GM12801 (cell line): ENCODE data around the gene STX1A.

ENCODE experiments used
- TF ChIP-seq, protein P1 (sequence below): IDR thresholded peaks from one replicate; pipeline ENCODE4 v1.5.1; 2011; ENCODE audit warnings: control low read depth; ENCODE audit not compliant: insufficient read length; ENCODE audit errors: extremely low read depth

The STX1A gene

DNA sequence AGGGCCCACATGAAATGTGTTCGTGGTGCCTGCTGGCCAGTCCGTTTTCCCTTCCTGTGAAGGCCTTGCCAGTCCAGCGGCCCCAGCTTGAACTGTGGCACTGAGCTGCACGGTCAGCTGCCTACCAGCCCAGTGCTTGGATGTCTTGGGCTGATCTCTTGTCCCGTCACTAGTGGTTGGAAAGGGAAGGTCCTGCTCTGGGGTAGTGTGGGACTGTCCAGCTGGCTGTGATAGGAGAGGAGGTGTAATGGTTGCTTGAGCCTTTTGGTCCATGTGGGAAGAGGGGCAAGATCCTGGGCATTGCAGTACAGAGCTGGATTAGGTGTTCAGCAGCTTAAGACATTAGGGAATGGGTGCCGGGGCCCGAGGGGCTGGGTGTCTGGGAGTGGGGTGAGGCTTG, 21.1 kb downstream of the STX1A start:
- TF ChIP-seq, protein P1, sequence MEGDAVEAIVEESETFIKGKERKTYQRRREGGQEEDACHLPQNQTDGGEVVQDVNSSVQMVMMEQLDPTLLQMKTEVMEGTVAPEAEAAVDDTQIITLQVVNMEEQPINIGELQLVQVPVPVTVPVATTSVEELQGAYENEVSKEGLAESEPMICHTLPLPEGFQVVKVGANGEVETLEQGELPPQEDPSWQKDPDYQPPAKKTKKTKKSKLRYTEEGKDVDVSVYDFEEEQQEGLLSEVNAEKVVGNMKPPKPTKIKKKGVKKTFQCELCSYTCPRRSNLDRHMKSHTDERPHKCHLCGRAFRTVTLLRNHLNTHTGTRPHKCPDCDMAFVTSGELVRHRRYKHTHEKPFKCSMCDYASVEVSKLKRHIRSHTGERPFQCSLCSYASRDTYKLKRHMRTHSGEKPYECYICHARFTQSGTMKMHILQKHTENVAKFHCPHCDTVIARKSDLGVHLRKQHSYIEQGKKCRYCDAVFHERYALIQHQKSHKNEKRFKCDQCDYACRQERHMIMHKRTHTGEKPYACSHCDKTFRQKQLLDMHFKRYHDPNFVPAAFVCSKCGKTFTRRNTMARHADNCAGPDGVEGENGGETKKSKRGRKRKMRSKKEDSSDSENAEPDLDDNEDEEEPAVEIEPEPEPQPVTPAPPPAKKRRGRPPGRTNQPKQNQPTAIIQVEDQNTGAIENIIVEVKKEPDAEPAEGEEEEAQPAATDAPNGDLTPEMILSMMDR, result no peak

DNA sequence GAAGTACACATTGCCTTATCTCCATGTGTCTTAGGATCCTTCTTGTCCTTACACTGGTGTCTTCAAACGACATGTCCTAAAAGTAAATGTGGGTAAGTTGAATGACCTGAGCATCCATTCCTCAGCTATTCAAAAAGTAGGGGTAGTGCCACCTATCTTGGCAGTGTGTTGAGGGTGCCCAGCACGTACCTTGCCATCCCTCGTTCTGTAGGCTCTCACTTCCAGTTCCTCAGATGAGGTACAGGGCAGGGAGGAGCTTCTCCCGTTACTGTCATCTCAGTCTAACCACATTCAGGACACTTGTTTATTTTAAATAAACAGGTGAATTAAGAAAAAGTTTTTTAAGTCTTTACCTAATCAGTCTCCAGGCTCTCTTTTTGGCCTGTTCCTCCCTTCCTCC, 23.1 kb downstream of the STX1A start:
- TF ChIP-seq, protein P1, result no peak

DNA sequence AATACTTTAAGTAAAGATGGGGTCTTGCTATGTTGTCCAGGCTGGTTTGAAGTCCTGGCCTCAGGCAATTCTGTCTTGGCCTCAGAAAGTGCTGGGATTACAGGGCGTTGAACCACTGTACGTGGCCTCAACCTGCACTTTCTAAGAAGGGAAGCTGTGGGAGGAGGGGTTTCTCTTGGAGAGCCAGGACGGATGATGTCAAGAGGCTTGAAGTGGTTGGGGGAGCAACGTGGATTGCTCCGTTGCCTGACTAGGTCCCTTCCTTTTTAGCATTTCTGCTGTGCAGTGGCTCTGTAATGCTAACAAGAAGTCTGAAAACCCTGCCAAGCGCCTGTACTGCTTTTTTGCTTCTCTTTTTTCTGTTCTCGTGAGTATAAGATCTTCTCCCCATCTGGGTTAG, 28.8 kb downstream of the STX1A start:
- TF ChIP-seq, protein P1, result no peak

DNA sequence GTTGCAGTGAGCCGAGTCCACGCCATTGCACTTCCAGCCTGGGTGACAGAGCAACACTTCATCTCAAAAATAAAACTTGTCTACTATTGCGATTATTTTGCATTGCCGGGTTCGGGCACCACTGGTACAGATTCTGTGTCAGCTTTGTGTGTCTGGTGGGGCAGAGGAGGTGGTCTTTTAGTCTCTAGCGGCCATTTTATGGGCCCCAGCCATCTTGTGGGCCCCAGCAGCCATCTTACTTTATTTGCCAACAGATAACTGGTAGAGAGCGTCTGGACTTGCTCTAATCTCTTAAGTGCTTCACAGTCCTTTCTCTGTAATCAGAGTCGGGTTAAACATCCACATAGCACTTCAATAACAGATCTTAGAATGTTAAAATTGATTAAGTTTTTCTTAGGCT, 31.2 kb downstream of the STX1A start:
- TF ChIP-seq, protein P1, result no peak

DNA sequence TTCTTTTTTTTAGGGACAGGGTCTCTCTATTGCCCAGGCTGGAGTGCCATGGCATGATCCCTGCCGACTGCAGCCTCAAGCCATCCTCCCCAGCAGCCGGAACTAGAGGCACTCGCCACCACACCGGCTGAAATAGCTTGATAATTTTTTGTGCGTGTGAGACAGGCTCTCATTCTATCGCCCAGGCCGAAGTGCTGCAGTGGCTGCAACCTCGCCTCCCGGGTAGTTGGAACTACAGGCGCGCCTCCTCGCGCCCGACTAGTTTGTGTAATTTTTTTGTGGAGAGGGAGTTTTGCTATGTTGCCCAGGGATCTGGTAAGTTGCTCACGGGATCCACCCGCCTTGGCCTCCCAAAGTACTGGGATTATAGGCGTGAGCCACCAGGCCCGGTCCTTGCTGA, 34.2 kb downstream of the STX1A start:
- TF ChIP-seq, protein P1, result no peak

DNA sequence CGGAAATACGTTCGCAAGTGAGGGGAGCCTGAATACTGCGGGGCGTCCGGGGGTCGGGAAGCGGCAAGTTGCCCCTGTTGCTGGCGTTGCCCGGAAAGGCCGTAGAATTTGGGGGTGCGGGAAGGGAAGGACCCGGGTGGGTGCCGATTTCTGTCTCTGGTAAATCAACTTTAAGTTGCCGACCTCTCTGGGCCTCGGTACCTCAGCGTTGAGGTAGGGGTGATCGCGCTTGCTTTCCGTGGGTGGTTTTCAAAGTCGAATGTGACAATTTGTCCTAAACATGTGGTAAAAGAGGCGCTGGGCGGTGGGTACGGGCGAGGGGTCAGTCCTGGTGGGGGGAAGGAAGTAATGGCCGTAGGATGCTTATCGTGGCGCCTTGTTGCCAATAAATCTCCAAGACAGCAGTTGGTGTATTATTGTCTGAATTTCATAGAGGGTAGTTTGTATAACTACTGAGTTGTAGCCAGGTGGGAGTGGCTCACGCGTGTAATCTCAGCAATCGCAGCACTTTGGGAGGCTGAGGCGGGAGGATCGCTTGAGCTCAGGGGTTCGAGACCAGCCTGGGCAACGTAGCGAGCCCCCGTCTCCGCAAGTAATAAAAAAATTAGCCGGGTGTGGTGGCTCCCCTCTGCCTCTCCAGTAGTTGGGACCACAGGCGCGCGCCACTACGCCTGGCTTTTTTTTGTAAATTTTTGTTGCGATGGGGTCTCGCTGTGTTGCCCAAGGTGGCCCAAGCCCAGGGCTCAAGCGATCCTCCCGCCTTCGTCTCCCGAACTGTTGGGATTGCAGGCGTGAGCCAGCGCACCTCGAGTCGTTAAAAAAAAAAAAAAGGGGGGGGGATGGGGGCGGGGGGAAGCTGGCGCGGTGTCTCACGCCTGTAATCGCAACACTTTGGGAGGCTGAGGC, 35.4 kb downstream of the STX1A start:
- TF ChIP-seq, protein P1, result no peak

DNA sequence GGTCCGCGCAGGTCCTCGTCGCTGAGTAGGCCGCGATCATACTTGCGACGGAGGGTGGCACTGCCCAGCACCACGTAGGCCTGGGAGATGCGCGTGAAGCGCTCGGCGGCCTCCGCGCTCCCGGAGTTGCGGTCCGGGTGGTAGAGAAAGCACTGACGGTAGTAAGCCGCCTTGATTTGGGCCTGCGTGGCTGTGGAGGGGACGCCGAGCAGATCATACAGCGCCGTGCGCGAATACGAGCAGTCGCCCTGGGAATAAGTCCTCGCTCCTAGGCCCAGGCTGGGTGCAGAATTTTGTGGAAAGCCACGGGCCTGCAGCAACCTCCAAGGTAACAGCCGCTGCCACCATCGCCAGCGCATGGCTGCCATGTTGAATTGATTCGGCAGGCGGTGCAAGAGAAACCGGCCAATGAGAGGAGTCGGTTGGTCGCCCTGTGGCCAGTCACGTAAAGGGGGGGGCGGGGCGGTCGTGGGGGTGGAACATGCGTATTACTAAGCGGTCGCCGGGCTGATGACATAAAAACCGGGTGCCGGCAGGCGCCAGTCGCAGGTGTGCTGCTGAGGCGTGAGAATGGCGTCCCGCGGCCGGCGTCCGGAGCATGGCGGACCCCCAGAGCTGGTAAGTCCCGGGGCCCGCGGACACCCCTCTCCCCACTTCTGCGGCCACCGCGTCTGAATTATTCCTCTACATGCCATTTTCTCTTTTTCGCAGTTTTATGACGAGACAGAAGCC, 36.2 kb downstream of the STX1A start, which contains the start of the genes BUD23 and DNAJC30:
Gene BUD23, plus strand, starts transcription at position 542 of the 732 bp plus-strand sequence. Its CDS starts 29 bp downstream, at position 571.
Gene DNAJC30, minus strand, starts transcription at position 398 of the 732 bp plus-strand sequence. Its CDS starts 30 bp downstream, at position 368.
- TF ChIP-seq, protein P1, result no peak
